ENCODE results near the gene TBCA. TPM values are rescaled to one million over a fixed set of nuclear protein-coding genes. Genes with fewer than 3 reads are reported as not detected.

TBCA gene
- total and polyA plus RNA-seq, 4 donors: 122 to 248 (median 154) TPM

- H3K4me1 ChIP-seq (ENCODE audit: control insufficient read depth in 5 of 5, insufficient read depth in 5 of 5, low read length in 5 of 5): no peaks in the 10 kb centered on the region
- no peaks in the 10 kb centered on the region for H3K27me3 ChIP-seq (ENCODE audit: control insufficient read depth in 3 of 3, insufficient read depth in 3 of 3, low read length in 2 of 3)
- no peak overlapping the region for H3K27ac ChIP-seq (ENCODE audit: low read depth in 1 of 2, low read length in 1 of 2)
- TF ChIP-seq CTCF (IDR thresholded peaks at IDR 0.05; ENCODE audit: control extremely low read depth, extremely low read depth): no peak
- H3K9me3 ChIP-seq (ENCODE audit: control insufficient read depth in 4 of 4, insufficient read depth in 3 of 4, low read length in 3 of 4): peaks cover 0 to 3% (median 0%) of the 10 kb centered on the region in 4 donors
- H3K9ac ChIP-seq (ENCODE audit: insufficient read depth in 1 of 2, low read length in 2 of 2): no peak overlapping the region
- H3K4me3 ChIP-seq: no peak overlapping the region
- no peak for ATAC-seq (ENCODE audit: insufficient read depth, low FRiP score)
- no peak for DNase-seq
- H3K36me3 ChIP-seq (ENCODE audit: control insufficient read depth in 4 of 4, insufficient read depth in 4 of 4, low read length in 4 of 4): peaks cover 3 to 23% (median 12%) of the 10 kb centered on the region in 4 donors
Observed at GRCh38 chr5:77698920-77699319, 77.2 kb downstream of the TBCA start.

- no peaks in the 10 kb centered on the region for H3K4me1 ChIP-seq (ENCODE audit: control insufficient read depth in 5 of 5, insufficient read depth in 5 of 5, low read length in 5 of 5)
- DNase-seq: peak in 1 of 3 donors; percentile 11
- WGBS, 2 donors: 92 to 99% methylated on average over 3 of the region's 3 CpGs
- H3K4me3 ChIP-seq: no peak overlapping the region
- H3K36me3 ChIP-seq (ENCODE audit: control insufficient read depth in 4 of 4, insufficient read depth in 4 of 4, low read length in 4 of 4): peaks cover 2 to 18% (median 9%) of the 10 kb centered on the region in 4 donors
- no peaks in the 10 kb centered on the region for H3K27me3 ChIP-seq (ENCODE audit: control insufficient read depth in 3 of 3, insufficient read depth in 3 of 3, low read length in 2 of 3)
- no peak overlapping the region for H3K27ac ChIP-seq (ENCODE audit: low read depth in 1 of 2, low read length in 1 of 2)
- H3K9me3 ChIP-seq (ENCODE audit: control insufficient read depth in 4 of 4, insufficient read depth in 3 of 4, low read length in 3 of 4): peaks cover 0 to 3% (median 0%) of the 10 kb centered on the region in 4 donors
- ATAC-seq (ENCODE audit: insufficient read depth, low FRiP score): no peak
- TF ChIP-seq CTCF (IDR thresholded peaks at IDR 0.05; ENCODE audit: control extremely low read depth, extremely low read depth): no peak
- H3K9ac ChIP-seq (ENCODE audit: insufficient read depth in 1 of 2, low read length in 2 of 2): no peak overlapping the region
Observed at GRCh38 chr5:77697692-77698091, 78.4 kb downstream of the TBCA start.

- DNase-seq: no peak
- no peak for TF ChIP-seq CTCF (IDR thresholded peaks at IDR 0.05; ENCODE audit: control extremely low read depth, extremely low read depth)
- no peaks in the 10 kb centered on the region for H3K27me3 ChIP-seq (ENCODE audit: control insufficient read depth in 3 of 3, insufficient read depth in 3 of 3, low read length in 2 of 3)
- ATAC-seq (ENCODE audit: insufficient read depth, low FRiP score): no peak
- H3K4me1 ChIP-seq (ENCODE audit: control insufficient read depth in 5 of 5, insufficient read depth in 5 of 5, low read length in 5 of 5): no peaks in the 10 kb centered on the region
- H3K9ac ChIP-seq (ENCODE audit: insufficient read depth in 1 of 2, low read length in 2 of 2): no peak overlapping the region
- WGBS, 2 donors: 96 to 100% methylated on average over 1 of the region's 1 CpG
- no peak overlapping the region for H3K27ac ChIP-seq (ENCODE audit: low read depth in 1 of 2, low read length in 1 of 2)
- H3K4me3 ChIP-seq: no peak overlapping the region
- H3K9me3 ChIP-seq (ENCODE audit: control insufficient read depth in 4 of 4, insufficient read depth in 3 of 4, low read length in 3 of 4): peaks cover 0 to 3% (median 0%) of the 10 kb centered on the region in 4 donors
- H3K36me3 ChIP-seq (ENCODE audit: control insufficient read depth in 4 of 4, insufficient read depth in 4 of 4, low read length in 4 of 4): peaks cover 0 to 9% (median 4%) of the 10 kb centered on the region in 4 donors
Observed at GRCh38 chr5:77696120-77696519, 80.0 kb downstream of the TBCA start.

GRCh38 chr5:77693913-77694312, 82.2 kb downstream of the TBCA start:
- H3K27me3 ChIP-seq (ENCODE audit: control insufficient read depth in 3 of 3, insufficient read depth in 3 of 3, low read length in 2 of 3): no peaks in the 10 kb centered on the region
- 87 to 88% methylated on average over 3 of the region's 3 CpGs for WGBS, 2 donors
- no peak for TF ChIP-seq CTCF (IDR thresholded peaks at IDR 0.05; ENCODE audit: control extremely low read depth, extremely low read depth)

More at GRCh38 chr5:77693913-77694312, 82.2 kb downstream of the TBCA start:
- Histone ChIP-seq H3K4me1 (ENCODE audit: control insufficient read depth in 5 of 5, insufficient read depth in 5 of 5, low read length in 5 of 5) (no peaks in the 10 kb centered on the region), H3K9me3 (ENCODE audit: control insufficient read depth in 4 of 4, insufficient read depth in 3 of 4, low read length in 3 of 4) (peaks cover 0 to 3% (median 0%) of the 10 kb centered on the region in 4 donors), H3K9ac (ENCODE audit: insufficient read depth in 1 of 2, low read length in 2 of 2) (no peak overlapping the region), H3K4me3 (no peak overlapping the region), H3K36me3 (ENCODE audit: control insufficient read depth in 4 of 4, insufficient read depth in 4 of 4, low read length in 4 of 4) (peaks cover 0 to 14% (median 8%) of the 10 kb centered on the region in 4 donors), H3K27ac (ENCODE audit: low read depth in 1 of 2, low read length in 1 of 2) (no peak overlapping the region)
- no peak for ATAC-seq (ENCODE audit: insufficient read depth, low FRiP score)
- DNase-seq: no peak

Measured in lung (tissue), 12 donors.